Thyroid gland (tissue), 4 donors: ENCODE results near the gene ST3GAL2.

Source experiments
- CTCF ChIP-seq, 6 experiments: fragments of 200-600 bp in 3 of 6; fragments of 450-650 bp in 3 of 6; sonication (generic) in 3 of 6; IDR thresholded peaks; one replicate each; pipeline ENCODE4 v1.5.1; 2016 to 2019; ENCODE audit warnings: antibody characterized with exemption in 6 of 6, mild to moderate bottlenecking in 2 of 6, inconsistent platforms in 1 of 6, moderate library complexity in 1 of 6
- POLR2A ChIP-seq, 2 donors: fragments of 450-650 bp; IDR thresholded peaks; one replicate each; pipeline ENCODE4 v1.6.1; 2017; ENCODE audit warnings: antibody characterized with exemption in 2 of 2, mild to moderate bottlenecking in 2 of 2, moderate library complexity in 1 of 2

- TF ChIP-seq CTCF (IDR thresholded peaks at IDR 0.05): no peak
- no peak for TF ChIP-seq POLR2A (IDR thresholded peaks at IDR 0.05)
These were observed 46.9 kb downstream of the ST3GAL2 start for GRCh38 chr16:70391881-70392481.
